Endodermal cell (in vitro differentiated cells): ENCODE data around the gene SLC25A12. TPM values are rescaled to one million over a fixed set of nuclear protein-coding genes. Genes with fewer than 3 reads are reported as not detected.
"Not testable (repeated sequence)": the region's sequence is repeated elsewhere in the genome, so short reads cannot be mapped to it uniquely, and the experiment has no call there.

Source experiments
- DNase-seq: peaks from one replicate; pipeline ENCODE4 v3.0.0-alpha.2; 2017
- H3K27ac ChIP-seq: 2 replicates; pipeline ENCODE4 v1.5.1; 2013; ENCODE audit warnings: mild to moderate bottlenecking, low read depth, low read length, moderate library complexity
- H3K27me3 ChIP-seq: 2 replicates; pipeline ENCODE4 v1.6.1; 2013; ENCODE audit warnings: mild to moderate bottlenecking, low read length, moderate library complexity; ENCODE audit not compliant: insufficient read depth, control insufficient read depth, poor library complexity, severe bottlenecking
- H3K36me3 ChIP-seq: 2 replicates; pipeline ENCODE4 v1.7.0; 2013; ENCODE audit warnings: mild to moderate bottlenecking, low read length, moderate library complexity; ENCODE audit not compliant: control insufficient read depth, insufficient read depth
- H3K4me1 ChIP-seq: one replicate; pipeline ENCODE4 v1.7.0; 2013; ENCODE audit warnings: low read length; ENCODE audit not compliant: control insufficient read depth, insufficient read depth
- H3K4me3 ChIP-seq: 2 replicates; pipeline ENCODE4 v1.5.1; 2013; ENCODE audit warnings: mild to moderate bottlenecking, low read length, moderate library complexity
- H3K9ac ChIP-seq: 2 replicates; pipeline ENCODE4 v1.6.1; 2013; ENCODE audit warnings: mild to moderate bottlenecking, low read length, moderate library complexity; ENCODE audit not compliant: poor library complexity, severe bottlenecking; ENCODE audit errors: extremely low read depth
- H3K9me3 ChIP-seq: 2 replicates; pipeline ENCODE4 v1.6.1; 2013; ENCODE audit warnings: mild to moderate bottlenecking, low read length, moderate library complexity; ENCODE audit not compliant: control insufficient read depth
- H3K27ac Mint-ChIP-seq: 2 replicates; pipeline ENCODE4 v1.8.0; 2020; ENCODE audit warnings: mixed read lengths
- H3K27me3 Mint-ChIP-seq: 2 replicates; pipeline ENCODE4 v1.8.0; 2021; ENCODE audit warnings: mild to moderate bottlenecking, mixed read lengths; ENCODE audit not compliant: insufficient read depth
- H3K36me3 Mint-ChIP-seq: 2 replicates; pipeline ENCODE4 v1.8.0; 2020; ENCODE audit warnings: low read depth, mixed read lengths
- H3K4me1 Mint-ChIP-seq: 2 replicates; pipeline ENCODE4 v1.8.0; 2020; ENCODE audit warnings: mixed read lengths
- H3K4me3 Mint-ChIP-seq: 2 replicates; pipeline ENCODE4 v1.8.0; 2020; ENCODE audit warnings: mild to moderate bottlenecking, moderate library complexity, mixed read lengths
- H3K9me3 Mint-ChIP-seq: 2 replicates; pipeline ENCODE4 v1.8.0; 2020; ENCODE audit warnings: mild to moderate bottlenecking, mixed read lengths
- WGBS, 2 experiments: methylation state at CpG; one replicate each; pipeline versions ENCODE4 v1.1.5 to v1.1.7; 2013; ENCODE audit warnings: missing lambda C conversion rate in 2 of 2, mixed read lengths in 1 of 2; ENCODE audit not compliant: insufficient coverage in 1 of 2, insufficient read length in 1 of 2; 5-methylcytosine and 5-hydroxymethylcytosine counted together
- total RNA-seq, 2 donors: library from RNA; stranded (reverse); fragmentation: NEBNext Ultra II Directional in 1 of 2; extraction: Animal tissue kit (Norgen Biotek cat#: 25700) in 1 of 2; gene quantifications; 2 replicates in 1 of 2; 3 replicates in 1 of 2; pipeline ENCODE4 v1.2.1, GENCODE V29; 2021
- TF ChIP-seq, protein P1 (sequence below): fragments of 200-600 bp; sonication (generic); conservative IDR thresholded peaks from 2 replicates; pipeline ENCODE4 v1.5.0; 2021; ENCODE audit warnings: antibody characterized with exemption, mild to moderate bottlenecking

The SLC25A12 gene
- total RNA-seq, 2 donors from 2014 or later: 0.55 to 3.1 TPM

DNA sequence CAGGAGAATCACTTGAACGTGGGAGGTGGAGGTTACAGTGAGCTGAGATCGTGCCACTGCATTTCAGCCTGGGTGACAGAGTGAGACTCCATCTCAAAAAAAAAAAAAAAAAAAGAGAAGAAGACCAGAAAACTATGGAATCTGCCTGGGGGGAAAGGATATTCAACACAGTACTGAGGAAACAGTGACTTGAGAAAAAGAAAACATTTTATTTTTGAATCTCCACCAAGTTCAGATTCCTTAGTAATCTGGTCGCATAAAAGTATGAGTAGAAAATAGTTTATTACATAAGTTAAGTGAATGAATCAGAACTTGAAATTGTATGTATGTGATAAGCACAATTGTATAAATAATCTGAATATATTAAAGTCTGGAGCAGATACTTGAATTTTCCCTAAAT is 15.2 kb upstream of the SLC25A12 start:
- DNase-seq: no peak
- TF ChIP-seq, protein P1, sequence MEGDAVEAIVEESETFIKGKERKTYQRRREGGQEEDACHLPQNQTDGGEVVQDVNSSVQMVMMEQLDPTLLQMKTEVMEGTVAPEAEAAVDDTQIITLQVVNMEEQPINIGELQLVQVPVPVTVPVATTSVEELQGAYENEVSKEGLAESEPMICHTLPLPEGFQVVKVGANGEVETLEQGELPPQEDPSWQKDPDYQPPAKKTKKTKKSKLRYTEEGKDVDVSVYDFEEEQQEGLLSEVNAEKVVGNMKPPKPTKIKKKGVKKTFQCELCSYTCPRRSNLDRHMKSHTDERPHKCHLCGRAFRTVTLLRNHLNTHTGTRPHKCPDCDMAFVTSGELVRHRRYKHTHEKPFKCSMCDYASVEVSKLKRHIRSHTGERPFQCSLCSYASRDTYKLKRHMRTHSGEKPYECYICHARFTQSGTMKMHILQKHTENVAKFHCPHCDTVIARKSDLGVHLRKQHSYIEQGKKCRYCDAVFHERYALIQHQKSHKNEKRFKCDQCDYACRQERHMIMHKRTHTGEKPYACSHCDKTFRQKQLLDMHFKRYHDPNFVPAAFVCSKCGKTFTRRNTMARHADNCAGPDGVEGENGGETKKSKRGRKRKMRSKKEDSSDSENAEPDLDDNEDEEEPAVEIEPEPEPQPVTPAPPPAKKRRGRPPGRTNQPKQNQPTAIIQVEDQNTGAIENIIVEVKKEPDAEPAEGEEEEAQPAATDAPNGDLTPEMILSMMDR: no peak
- 94% methylated on average over 2 to 3 of the region's 3 CpGs for WGBS, 2 experiments
- H3K9me3 ChIP-seq: no peaks in the 10 kb centered on the region
- H3K4me3 ChIP-seq: no peak overlapping the region
- no peaks in the 10 kb centered on the region for H3K4me1 ChIP-seq
- Mint-ChIP-seq H3K4me3 (no peak overlapping the region), H3K27me3 (peaks cover 3% of the 10 kb centered on the region), H3K4me1 (no peaks in the 10 kb centered on the region), H3K9me3 (peaks cover 5% of the 10 kb centered on the region), H3K27ac (no peak overlapping the region), H3K36me3 (no peaks in the 10 kb centered on the region)
- no peak overlapping the region for H3K9ac ChIP-seq
- H3K27me3 ChIP-seq: no peaks in the 10 kb centered on the region
- H3K27ac ChIP-seq: no peak overlapping the region
- no peaks in the 10 kb centered on the region for H3K36me3 ChIP-seq

- H3K27ac Mint-ChIP-seq: no peak overlapping the region
- no peaks in the 10 kb centered on the region for H3K4me1 Mint-ChIP-seq
- 100% methylated on average over 1 of the region's 1 CpG; no CpG with 5 or more reads in 1 of the 2 experiments for WGBS, 2 experiments
- TF ChIP-seq, protein P1: no peak
- Histone ChIP-seq H3K9me3 (no peaks in the 10 kb centered on the region), H3K36me3 (no peaks in the 10 kb centered on the region), H3K27me3 (no peaks in the 10 kb centered on the region), H3K4me1 (no peaks in the 10 kb centered on the region), H3K27ac (no peak overlapping the region), H3K9ac (no peak overlapping the region), H3K4me3 (no peak overlapping the region)
- H3K9me3 Mint-ChIP-seq: peaks cover 5% of the 10 kb centered on the region
- DNase-seq: no peak
- peaks cover 3% of the 10 kb centered on the region for H3K27me3 Mint-ChIP-seq
- H3K36me3 Mint-ChIP-seq: no peaks in the 10 kb centered on the region
- H3K4me3 Mint-ChIP-seq: no peak overlapping the region
These were observed 14.2 kb upstream of the SLC25A12 start for GRCh38 chr2:171908235-171908634.

DNA sequence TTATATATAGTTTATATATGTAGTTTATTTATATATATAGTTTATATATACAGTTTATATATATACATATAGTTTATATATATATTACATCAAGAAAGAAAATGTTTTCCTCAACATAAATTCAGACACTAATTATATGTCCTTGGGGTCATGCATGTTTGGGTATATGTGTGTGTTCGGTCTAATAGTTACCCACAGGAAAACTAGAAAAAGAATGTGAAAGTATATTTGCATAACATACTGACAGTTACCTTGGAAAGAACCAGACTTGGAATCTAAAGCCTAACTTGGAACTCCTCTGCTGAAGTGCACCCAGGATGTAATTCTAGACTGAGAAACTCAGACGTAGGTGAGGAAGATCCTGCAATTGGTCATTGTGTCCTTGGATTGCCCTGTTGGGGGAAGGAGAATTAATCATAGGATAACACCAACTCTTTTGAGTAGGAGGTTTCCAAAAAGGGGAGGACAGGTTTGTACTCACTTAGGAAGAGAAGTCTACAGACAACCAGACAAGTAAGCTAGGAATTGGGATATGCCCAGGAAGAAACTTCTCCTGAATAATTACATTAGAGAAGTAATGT is 8.9 kb upstream of the SLC25A12 start:
- Histone ChIP-seq H3K9ac (no peak overlapping the region), H3K9me3 (peaks cover 7% of the 10 kb centered on the region), H3K36me3 (no peaks in the 10 kb centered on the region), H3K4me3 (no peak overlapping the region), H3K27me3 (no peaks in the 10 kb centered on the region), H3K4me1 (no peaks in the 10 kb centered on the region), H3K27ac (no peak overlapping the region)
- Mint-ChIP-seq H3K36me3 (no peaks in the 10 kb centered on the region), H3K4me1 (no peaks in the 10 kb centered on the region), H3K27ac (no peak overlapping the region), H3K27me3 (no peaks in the 10 kb centered on the region), H3K9me3 (peaks cover 14% of the 10 kb centered on the region), H3K4me3 (no peak overlapping the region)
- 90 to 94% methylated on average over 2 of the region's 2 CpGs for WGBS, 2 experiments
- DNase-seq: no peak
- TF ChIP-seq, protein P1: no peak

DNA sequence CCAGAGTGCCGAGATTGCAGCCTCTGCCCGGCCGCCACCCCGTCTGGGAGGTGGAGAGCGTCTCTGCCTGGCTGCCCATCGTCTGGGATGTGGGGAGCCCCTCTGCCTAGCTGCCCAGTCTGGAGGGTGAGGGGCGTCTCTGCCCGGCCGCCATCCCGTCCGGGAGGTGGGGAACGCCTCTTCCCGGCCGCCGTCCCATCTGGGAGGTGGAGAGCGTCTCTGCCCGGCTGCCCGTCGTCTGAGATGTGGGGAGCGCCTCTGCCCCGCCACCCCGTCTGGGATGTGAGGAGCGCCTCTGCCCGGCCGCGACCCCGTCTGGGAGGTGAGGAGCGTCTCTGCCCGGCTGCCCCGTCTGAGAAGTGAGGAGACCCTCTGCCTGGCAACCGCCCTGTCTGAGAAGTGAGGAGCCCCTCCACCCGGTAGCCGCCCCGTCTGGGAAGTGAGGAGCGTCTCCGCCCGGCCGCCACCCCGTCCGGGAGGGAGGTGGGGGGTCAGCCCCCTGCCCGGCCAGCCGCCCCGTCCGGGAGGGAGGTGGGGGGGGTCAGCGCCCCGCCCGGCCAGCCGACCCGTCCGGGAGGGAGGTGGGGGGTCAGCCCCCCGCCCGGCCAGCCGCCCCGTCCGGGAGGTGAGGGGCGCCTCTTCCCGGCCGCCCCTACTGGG is 5.7 kb upstream of the SLC25A12 start:
- not testable (repeated sequence) for H3K9ac ChIP-seq, H3K36me3 ChIP-seq, H3K4me1 ChIP-seq, H3K4me3 Mint-ChIP-seq, DNase-seq, H3K9me3 ChIP-seq, H3K27ac Mint-ChIP-seq, H3K27me3 ChIP-seq, H3K4me1 Mint-ChIP-seq, H3K36me3 Mint-ChIP-seq, H3K27ac ChIP-seq, H3K4me3 ChIP-seq
- WGBS, 2 experiments: 91 to 96% methylated on average over 7 to 45 of the region's 58 CpGs
- peaks cover 13% of the 10 kb centered on the region for H3K27me3 Mint-ChIP-seq
- H3K9me3 Mint-ChIP-seq: peaks cover 19% of the 10 kb centered on the region
